ENCODE data around the gene ADAP2.

DNA sequence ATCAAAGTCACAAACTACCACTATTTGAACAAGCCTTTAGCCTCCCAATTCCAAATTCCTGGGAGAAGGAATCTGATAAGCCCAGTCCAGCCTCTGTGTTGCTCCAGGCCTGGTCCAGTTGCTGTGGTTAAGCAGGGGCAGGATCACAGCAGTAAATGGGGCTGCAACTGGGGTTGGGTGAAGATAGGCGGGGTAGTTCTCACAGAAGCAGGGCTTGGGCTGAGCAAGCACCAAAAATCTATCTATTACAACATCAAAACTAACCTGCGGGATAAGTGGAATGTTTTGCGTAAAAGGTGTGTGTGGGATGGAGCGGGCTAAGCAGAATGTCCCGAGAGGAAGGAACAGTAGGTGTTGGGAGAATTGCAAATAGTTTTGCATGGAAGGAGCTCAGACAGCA lies 26.1 kb downstream of the ADAP2 start:
- TF ChIP-seq, protein P1, sequence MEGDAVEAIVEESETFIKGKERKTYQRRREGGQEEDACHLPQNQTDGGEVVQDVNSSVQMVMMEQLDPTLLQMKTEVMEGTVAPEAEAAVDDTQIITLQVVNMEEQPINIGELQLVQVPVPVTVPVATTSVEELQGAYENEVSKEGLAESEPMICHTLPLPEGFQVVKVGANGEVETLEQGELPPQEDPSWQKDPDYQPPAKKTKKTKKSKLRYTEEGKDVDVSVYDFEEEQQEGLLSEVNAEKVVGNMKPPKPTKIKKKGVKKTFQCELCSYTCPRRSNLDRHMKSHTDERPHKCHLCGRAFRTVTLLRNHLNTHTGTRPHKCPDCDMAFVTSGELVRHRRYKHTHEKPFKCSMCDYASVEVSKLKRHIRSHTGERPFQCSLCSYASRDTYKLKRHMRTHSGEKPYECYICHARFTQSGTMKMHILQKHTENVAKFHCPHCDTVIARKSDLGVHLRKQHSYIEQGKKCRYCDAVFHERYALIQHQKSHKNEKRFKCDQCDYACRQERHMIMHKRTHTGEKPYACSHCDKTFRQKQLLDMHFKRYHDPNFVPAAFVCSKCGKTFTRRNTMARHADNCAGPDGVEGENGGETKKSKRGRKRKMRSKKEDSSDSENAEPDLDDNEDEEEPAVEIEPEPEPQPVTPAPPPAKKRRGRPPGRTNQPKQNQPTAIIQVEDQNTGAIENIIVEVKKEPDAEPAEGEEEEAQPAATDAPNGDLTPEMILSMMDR (conservative IDR thresholded peaks at IDR 0.05 in 1 of 2, IDR thresholded peaks at IDR 0.05 in 1 of 2; ENCODE audit: low read depth in 1 of 2, low read length in 2 of 2), result no peak
- no peak for TF ChIP-seq EZH2 (IDR thresholded peaks at IDR 0.05; ENCODE audit: low read length, missing control alignments)
